ENCODE measurements around the gene HSPA1A.
"Not testable (repeated sequence)": the region's sequence is repeated elsewhere in the genome, so short reads cannot be mapped to it uniquely, and the experiment has no call there.

HSPA1A gene

GRCh38 chr6:31781244-31782125 lies 33.9 kb upstream of the HSPA1A start:
- DNase-seq (ENCODE audit: low read depth in 1 of 2, low spot score in 1 of 2), result no peak

GRCh38 chr6:31782126-31782855 lies 33.1 kb upstream of the HSPA1A start:
- no peak for DNase-seq (ENCODE audit: low read depth in 1 of 2, low spot score in 1 of 2)

GRCh38 chr6:31784098-31784925 lies 31.0 kb upstream of the HSPA1A start:
- DNase-seq (ENCODE audit: low read depth in 1 of 2, low spot score in 1 of 2), result no peak

GRCh38 chr6:31785475-31785874 lies 29.9 kb upstream of the HSPA1A start:
- DNase-seq (ENCODE audit: low read depth in 1 of 2, low spot score in 1 of 2), result no peak

- no peak for DNase-seq (ENCODE audit: low read depth in 1 of 2, low spot score in 1 of 2)
Observed at GRCh38 chr6:31791324-31792089, 23.8 kb upstream of the HSPA1A start.

- no peak for DNase-seq (ENCODE audit: low read depth in 1 of 2, low spot score in 1 of 2)
Observed at GRCh38 chr6:31792090-31792374, 23.3 kb upstream of the HSPA1A start.

- no peak for DNase-seq (ENCODE audit: low read depth in 1 of 2, low spot score in 1 of 2)
Observed at GRCh38 chr6:31792761-31793171, 22.6 kb upstream of the HSPA1A start.

- DNase-seq (ENCODE audit: low read depth in 1 of 2, low spot score in 1 of 2), result not testable (repeated sequence)
Observed at GRCh38 chr6:31793927-31794245, 21.5 kb upstream of the HSPA1A start.

- no peak for DNase-seq (ENCODE audit: low read depth in 1 of 2, low spot score in 1 of 2)
Observed at GRCh38 chr6:31794294-31794865, 21.0 kb upstream of the HSPA1A start.

- no peak for DNase-seq (ENCODE audit: low read depth in 1 of 2, low spot score in 1 of 2)
Observed at GRCh38 chr6:31794866-31795615, 20.3 kb upstream of the HSPA1A start.

- peak; percentile 64 to 76 for DNase-seq (ENCODE audit: low read depth in 1 of 2, low spot score in 1 of 2)
Observed at GRCh38 chr6:31795616-31796298, 19.6 kb upstream of the HSPA1A start, which contains the start of gene VARS1. TSS of gene VARS1 (minus strand) at chr6:31795752. CDS start at chr6:31795217, 535 bp downstream.

- no peak for DNase-seq (ENCODE audit: low read depth in 1 of 2, low spot score in 1 of 2)
Observed at GRCh38 chr6:31796993-31797385, 18.4 kb upstream of the HSPA1A start.

- DNase-seq (ENCODE audit: low read depth in 1 of 2, low spot score in 1 of 2), result no peak
Observed at GRCh38 chr6:31797588-31797987, 17.8 kb upstream of the HSPA1A start.

- no peak for DNase-seq (ENCODE audit: low read depth in 1 of 2, low spot score in 1 of 2)
Observed at GRCh38 chr6:31799781-31800180, 15.6 kb upstream of the HSPA1A start.

GRCh38 chr6:31801031-31801927 lies 14.1 kb upstream of the HSPA1A start:
- DNase-seq (ENCODE audit: low read depth in 1 of 2, low spot score in 1 of 2), result not testable (repeated sequence)

GRCh38 chr6:31805939-31806469 lies 9.3 kb upstream of the HSPA1A start:
- DNase-seq (ENCODE audit: low read depth in 1 of 2, low spot score in 1 of 2), result no peak

GRCh38 chr6:31806470-31807272 lies 8.7 kb upstream of the HSPA1A start, which contains the start of gene LSM2:
TSS of gene LSM2 (minus strand) at chr6:31806966. CDS start at chr6:31806757, 209 bp downstream.
- peak; percentile 90 to 94 for DNase-seq (ENCODE audit: low read depth in 1 of 2, low spot score in 1 of 2)
